ENCODE data around the gene EXOC4. TPM values are rescaled to one million over a fixed set of nuclear protein-coding genes. Genes with fewer than 3 reads are reported as not detected.

Gene EXOC4
- total and polyA plus RNA-seq, 2 of the 8 experiments (the other 6 are each of a cell fraction or from before 2014, with no cell fraction given) = 27.0 to 67.3 TPM

DNA sequence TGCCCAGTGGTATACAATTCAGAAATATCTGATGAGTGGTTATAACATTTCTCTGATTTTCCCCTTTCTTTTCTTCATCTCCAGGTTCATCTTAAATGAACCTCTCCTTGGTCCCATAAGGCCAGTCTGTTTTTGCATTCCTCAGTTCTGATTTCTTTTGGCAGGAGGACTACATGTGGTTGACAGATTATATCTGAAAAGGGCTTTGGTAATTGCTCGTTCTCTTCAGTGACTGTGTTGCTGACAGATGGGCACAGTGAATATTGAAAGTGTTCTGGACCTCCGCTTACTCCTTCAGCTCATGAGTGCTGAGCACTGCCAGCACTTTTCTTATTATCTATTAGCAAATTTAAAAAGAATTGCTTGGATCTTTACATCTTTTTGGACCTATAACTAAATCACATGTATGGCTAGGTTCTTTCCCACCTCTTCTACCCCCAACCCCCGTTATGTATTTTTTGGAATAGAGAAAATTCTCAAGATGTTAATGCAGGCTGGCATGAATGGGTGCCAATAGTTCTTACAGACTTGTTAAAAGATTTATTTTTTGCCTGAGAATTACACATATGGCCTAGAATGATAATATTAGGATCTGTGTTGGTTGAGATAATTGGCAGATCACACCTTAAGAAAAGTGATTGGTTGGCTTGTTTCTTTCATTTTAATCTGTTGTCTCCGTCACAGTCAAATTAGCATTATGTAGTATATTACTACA lies 323.0 kb downstream of the EXOC4 start (continued):
- TF ChIP-seq KDM1A (IDR thresholded peaks at IDR 0.05; ENCODE audit: borderline replicate concordance, low read length) = no peak
